COLO668 (cell line): ENCODE measurements around the gene MEGF9.
"Not testable (repeated sequence)": the region's sequence is repeated elsewhere in the genome, so short reads cannot be mapped to it uniquely, and the experiment has no call there.

ENCODE experiments used
- DNase-seq: peaks from one replicate; lab custom pipeline; 2025; ENCODE audit not compliant: unreplicated experiment; lab: John Stamatoyannopoulos, UW

Gene MEGF9

GRCh38 chr9:120714088-120714845 lies at the start of gene MEGF9:
Gene MEGF9 (minus strand): TSS chr9:120714470. CDS start chr9:120714358, 112 bp downstream.
- peak; percentile 98 for DNase-seq

- no peak for DNase-seq
Observed at GRCh38 chr9:120761006-120761405, 46.7 kb upstream of the MEGF9 start.

GRCh38 chr9:120759755-120760400 lies 45.6 kb upstream of the MEGF9 start:
- no peak for DNase-seq

- DNase-seq: no peak
Observed at GRCh38 chr9:120758544-120758943, 44.3 kb upstream of the MEGF9 start.

- DNase-seq: no peak
Observed at GRCh38 chr9:120757026-120757913, 43.0 kb upstream of the MEGF9 start.

GRCh38 chr9:120756531-120756930 lies 42.3 kb upstream of the MEGF9 start:
- no peak for DNase-seq

- peak; percentile 58 for DNase-seq
Observed at GRCh38 chr9:120755810-120756434, 41.7 kb upstream of the MEGF9 start.

- no peak for DNase-seq
Observed at GRCh38 chr9:120755044-120755443, 40.8 kb upstream of the MEGF9 start.

GRCh38 chr9:120750421-120750820 lies 36.2 kb upstream of the MEGF9 start:
- no peak for DNase-seq

GRCh38 chr9:120746366-120746765 lies 32.1 kb upstream of the MEGF9 start:
- DNase-seq: not testable (repeated sequence)

GRCh38 chr9:120745278-120745677 lies 31.0 kb upstream of the MEGF9 start:
- no peak for DNase-seq

GRCh38 chr9:120742951-120743416 lies 28.7 kb upstream of the MEGF9 start:
- no peak for DNase-seq

- no peak for DNase-seq
Observed at GRCh38 chr9:120741701-120742100, 27.4 kb upstream of the MEGF9 start.

GRCh38 chr9:120741191-120741590 lies 26.9 kb upstream of the MEGF9 start:
- no peak for DNase-seq

- DNase-seq: no peak
Observed at GRCh38 chr9:120740132-120740531, 25.9 kb upstream of the MEGF9 start.

- DNase-seq: no peak
Observed at GRCh38 chr9:120737416-120738165, 23.3 kb upstream of the MEGF9 start.

- DNase-seq: no peak
Observed at GRCh38 chr9:120736881-120737280, 22.6 kb upstream of the MEGF9 start.

- no peak for DNase-seq
Observed at GRCh38 chr9:120735415-120736126, 21.3 kb upstream of the MEGF9 start.

GRCh38 chr9:120734607-120735410 lies 20.5 kb upstream of the MEGF9 start:
- no peak for DNase-seq
